Hypothalamus (tissue), 51 donors: Measurements from ENCODE around the gene SYT7.

Source experiments
- DNase-seq, 51 donors: peaks; one replicate each; lab custom pipeline; 2025; lab: John Stamatoyannopoulos, UW

The SYT7 gene

DNA sequence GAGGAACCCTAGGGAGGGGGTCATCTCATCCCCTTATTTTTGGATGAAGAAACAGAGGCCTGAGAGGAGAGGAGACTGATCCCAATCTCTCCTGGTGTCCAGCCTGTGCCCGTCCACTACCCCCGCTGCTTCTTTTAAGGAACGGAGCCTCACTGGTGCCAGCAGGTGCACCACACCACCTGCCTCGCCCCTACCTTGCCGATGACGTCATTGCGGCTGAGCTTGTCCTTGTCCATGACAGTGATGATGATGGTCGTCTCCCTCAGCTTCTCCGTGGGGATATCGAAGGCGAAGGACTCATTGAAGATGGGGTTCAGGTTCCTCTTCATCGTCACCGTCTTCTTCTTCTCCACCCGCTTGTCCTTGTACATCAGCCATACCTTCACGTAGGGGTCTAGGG lies 58.0 kb downstream of the SYT7 start:
- DNase-seq = no peak

DNA sequence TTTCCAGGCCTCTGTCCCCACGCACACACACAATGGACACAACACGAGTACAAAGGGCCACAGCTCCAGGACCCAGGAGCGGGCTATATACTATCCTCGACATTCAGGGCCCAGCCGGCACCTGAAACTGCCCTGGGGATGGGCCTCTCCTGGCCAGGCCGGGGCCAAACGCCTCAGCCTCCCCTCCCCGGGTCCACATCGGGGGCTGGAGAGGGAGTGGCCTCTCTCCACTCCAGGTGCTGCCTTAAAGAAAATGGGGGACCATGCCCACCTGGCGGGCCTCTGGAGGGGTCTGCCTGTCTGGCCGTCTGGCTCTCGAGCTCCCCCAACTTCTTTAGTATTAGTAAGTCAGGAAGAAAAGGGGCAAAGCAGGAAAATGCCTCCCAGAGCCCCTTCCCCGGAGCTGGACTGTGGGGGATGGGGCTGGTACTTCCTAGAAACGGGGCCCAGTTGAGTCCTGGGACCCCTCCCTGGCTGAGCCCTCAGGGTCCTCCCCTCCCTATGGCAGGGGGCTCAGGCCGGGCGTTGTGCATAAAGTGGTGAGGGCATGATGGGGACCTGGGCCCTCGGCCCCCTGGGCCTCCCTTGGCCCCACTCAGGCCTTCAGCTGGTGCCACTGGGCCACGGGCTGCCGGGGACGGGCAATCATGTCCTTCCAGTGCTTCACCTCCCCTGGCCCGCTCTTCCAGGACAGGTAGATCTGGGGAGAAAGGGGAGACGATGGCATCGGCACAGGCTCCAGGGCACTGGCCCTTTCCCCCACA lies 62.7 kb downstream of the SYT7 start:
- DNase-seq = no peak

- DNase-seq = peak in 22 of 51 donors; percentile 4 to 55 (median 18)
These were observed 64.0 kb downstream of the SYT7 start for GRCh38 chr11:61516675-61517572.

- DNase-seq = no peak
These were observed 64.7 kb downstream of the SYT7 start for GRCh38 chr11:61516191-61516590.

- DNase-seq = no peak
These were observed 65.2 kb downstream of the SYT7 start for GRCh38 chr11:61515686-61516085.

DNA sequence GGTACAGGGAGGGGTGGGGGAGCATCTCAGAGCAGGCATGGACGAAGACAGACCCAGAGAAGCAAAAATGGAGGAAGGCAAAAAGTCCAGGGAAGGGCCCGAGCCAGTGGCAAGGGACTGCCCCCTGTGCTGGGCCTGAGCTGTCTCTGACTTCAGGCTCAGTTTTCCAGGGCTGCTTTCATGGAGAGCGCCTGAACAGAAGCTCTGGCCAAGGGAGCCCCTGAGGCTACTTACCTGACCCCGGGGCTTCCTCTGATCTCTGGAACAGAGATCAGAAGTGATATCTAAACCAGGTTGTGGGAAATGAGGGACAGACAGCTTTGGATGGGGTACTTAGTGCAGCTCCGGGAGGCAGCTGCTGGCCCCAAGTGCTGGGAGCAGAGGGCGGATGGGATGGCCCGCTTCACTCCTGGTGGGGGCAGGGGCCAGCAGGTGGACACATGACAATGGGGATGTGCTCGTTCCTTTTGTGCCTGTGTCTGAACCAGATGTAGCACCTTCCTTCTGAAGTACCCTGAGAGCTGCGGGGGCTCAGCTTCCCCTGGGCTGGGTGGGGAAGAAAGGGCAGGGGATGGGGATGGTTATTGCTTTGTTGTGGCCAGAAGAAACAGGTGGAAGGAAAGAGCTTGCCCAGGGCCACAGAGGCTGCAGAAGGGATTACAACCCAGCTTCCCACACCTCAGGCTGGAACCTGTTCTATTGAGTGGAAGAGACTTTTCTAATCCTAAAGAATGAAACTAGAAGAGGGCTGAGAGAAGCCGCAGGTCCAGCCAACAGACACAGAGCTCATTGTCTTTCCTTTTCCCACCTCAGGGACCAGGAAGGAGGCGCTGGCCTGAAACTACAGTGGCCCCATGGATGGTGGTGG lies 66.6 kb downstream of the SYT7 start:
- no peak for DNase-seq

DNA sequence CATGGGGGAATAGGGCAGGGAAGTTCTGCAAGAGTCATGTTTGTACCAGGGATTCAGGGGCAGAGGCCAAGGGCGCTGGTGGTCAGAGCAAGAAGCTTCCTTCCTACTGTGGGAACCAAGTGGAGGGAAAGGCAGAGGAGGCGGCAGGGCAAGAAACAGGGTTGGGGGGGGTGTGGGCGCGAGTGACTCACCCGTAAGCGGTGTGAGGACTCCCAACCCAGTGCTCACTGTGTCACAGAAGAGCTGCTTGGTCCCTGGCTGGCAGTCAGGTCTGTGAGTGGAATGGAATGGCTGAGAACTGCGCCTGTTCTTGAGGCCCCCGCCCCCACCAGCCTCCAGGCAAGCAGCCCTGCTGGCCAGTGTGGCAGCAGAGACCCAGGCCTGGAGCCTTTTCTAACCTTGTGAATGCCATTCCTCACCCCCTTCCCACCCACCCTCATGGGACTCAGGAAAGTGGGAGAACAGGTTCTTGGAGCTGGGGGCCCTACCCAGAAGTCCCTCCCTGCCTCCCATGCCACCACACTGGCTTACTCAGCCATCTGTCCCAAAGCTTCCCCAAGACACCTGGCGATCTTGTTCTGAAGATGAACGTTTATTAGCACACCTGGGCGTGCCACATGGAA lies 67.6 kb downstream of the SYT7 start:
- DNase-seq = peak in 1 of 51 donors; percentile 37

GRCh38 chr11:61512435-61512834 lies 68.4 kb downstream of the SYT7 start:
- no peak for DNase-seq

DNA sequence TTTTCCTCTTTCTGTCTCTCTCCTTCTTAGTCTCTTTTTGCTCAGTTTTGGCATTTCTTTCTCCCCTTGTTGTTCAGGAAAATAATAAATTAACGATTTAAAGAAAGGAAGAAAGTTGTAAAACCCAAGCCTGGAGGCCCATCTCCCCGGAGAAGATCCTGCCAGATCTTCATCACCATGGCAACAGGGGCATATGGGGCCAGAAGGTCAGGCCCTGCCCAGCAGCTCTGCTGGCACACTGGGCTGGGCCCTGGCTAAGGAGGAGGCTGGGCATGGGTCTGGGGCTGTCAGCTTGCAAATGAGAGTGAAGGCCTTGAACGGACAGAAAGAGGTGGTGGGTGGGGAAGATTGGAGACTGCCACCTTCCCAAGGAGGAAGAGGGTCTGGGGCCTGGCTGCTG lies 69.5 kb downstream of the SYT7 start:
- DNase-seq = no peak

GRCh38 chr11:61510974-61511373 lies 69.9 kb downstream of the SYT7 start:
- DNase-seq = peak in 1 of 51 donors; percentile 22

- no peak for DNase-seq
These were observed 70.5 kb downstream of the SYT7 start for GRCh38 chr11:61510166-61510919.

DNA sequence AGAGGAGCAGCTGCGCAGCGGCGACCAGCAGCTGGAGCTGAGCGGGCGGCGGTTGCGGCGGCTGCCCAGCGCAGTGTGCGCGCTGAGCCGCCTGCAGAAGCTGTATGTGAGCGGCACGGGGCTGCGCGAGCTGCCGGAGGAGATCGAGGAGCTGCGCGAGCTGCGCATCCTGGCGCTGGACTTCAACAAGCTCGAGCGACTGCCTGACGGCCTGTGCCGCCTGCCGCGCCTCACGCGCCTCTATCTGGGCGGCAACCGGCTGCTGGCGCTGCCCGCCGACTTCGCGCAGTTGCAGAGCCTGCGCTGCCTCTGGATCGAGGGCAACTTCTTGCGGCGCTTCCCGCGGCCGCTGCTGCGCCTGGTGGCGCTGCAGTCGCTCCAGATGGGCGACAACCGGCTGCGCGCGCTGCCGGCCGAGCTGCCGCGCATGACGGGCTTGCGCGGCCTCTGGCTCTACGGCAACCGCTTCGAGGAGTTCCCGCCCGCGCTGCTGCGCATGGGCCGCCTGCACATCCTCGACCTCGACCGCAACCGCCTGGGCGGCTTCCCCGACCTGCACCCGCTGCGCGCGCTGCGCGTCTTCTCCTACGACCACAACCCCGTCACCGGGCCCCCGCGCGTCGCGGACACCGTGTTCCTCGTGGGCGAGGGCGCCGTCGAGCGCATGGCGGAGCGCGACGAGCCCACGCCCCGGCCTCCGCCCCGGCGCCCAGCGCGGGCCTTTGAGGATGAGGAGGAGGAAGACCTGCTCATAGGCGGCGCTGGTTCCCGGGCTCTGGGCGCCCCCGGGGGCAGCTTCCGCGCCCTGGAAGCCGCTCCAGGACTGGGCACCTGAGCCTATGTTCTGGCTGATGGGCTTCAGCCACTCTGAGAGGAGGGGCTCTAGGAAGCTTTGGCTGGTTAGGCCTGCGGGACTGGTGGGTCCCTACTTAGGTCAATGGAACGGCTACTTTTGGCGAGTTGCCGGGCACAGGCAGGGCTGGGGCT lies 71.5 kb downstream of the SYT7 start:
- peak in 26 of 51 donors; percentile 7 to 77 (median 34) for DNase-seq

DNA sequence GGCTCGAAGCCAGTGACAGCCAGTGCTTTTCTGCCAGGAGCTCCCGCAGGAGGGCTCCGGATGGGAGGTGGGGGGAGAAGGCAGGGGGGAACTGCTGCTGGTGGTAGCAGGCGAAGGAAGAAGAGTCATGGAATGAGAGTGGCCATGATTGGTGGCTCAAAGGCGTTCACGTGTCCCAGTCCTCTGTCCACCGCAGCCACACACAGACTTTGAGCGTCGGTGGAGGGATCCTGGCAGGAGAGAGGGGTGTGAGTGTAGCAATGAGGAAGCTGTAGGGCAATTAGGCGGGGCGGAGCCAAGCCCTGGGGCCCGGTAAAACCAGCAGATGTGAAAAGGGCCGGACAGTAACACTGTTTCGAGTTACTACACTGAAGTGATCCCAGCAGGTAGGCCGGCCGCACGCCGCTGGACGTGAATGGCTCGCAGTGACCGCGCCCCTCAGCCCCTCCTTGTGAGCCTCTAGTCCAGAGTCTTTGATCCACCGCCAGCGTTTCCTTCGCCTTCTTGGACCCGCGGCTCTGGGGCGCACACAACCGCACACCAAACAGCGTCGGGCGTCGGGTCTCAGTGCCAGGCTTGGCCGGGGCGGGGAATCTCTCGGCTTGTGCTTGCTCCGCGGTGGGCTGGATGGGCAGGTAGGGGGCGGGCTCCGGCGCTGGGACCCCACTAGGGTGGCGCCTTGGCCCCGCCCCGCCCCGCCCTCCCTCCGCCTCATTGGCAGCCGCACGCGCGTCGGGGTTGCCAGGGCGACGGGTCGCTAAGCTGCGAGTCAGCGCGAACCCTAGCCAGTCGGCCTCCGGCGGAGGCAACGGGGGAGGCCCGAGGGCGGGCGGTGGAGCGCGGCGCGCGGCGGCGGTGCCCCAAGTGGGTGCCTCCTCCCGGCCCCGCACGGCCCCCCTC lies 72.7 kb downstream of the SYT7 start, which contains the start of gene LRRC10B:
TSS of gene LRRC10B (plus strand) at position 788 of the 900 bp plus-strand sequence. CDS start 250 bp downstream, outside the sequence.
- peak in 16 of 51 donors; percentile 10 to 59 (median 38) for DNase-seq

- no peak for DNase-seq
These were observed 73.7 kb downstream of the SYT7 start for GRCh38 chr11:61507012-61507768.

DNA sequence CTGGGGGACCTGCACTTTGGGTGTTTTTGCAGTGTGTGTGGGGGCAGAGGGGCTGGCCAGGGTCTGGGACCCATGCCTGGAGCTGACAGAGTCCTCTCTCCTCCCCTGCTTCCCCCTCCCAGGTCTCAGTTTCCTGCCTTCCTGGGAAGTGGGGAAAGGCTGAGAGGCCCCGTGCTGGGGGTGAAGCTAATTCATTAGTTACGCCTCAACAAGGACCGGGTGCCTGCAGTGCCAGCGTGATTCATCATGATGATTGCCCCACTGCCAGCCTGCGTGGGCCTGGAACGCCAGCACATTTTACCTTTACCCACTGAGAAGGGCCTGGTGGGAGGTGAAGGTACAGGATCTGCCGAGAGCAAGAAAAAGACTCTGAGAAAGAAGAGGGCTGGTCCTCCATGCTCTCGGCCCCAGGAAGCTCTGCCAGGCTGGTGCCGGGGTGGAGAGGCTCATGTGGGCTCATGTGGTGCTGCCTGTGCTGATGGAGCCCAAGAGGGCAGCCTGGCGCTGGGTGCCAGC lies 75.2 kb downstream of the SYT7 start:
- peak in 5 of 51 donors; percentile 19 to 69 (median 49) for DNase-seq

- DNase-seq = no peak
These were observed 75.8 kb downstream of the SYT7 start for GRCh38 chr11:61505106-61505505.
